Fibroblast of mammary gland (primary cell): ENCODE data around the gene BTBD2.

Experiments used
- DNase-seq: peaks from one replicate; pipeline ENCODE4 v3.0.0-alpha.2; 2010; ENCODE audit warnings: low read depth
- H3K4me3 ChIP-seq: 2 replicates; pipeline ENCODE4 v1.5.1; 2011; ENCODE audit warnings: low read depth, mild to moderate bottlenecking, low read length, moderate library complexity; ENCODE audit not compliant: control insufficient read depth
- CTCF ChIP-seq: conservative IDR thresholded peaks from 2 replicates; pipeline ENCODE4 v1.5.1; 2011; ENCODE audit warnings: low read depth, low read length, inconsistent platforms; ENCODE audit not compliant: control insufficient read depth, insufficient read depth

BTBD2 gene

GRCh38 chr19:1980091-1980808 is 35.3 kb downstream of the BTBD2 start:
- no peak for DNase-seq
- no peak for TF ChIP-seq CTCF
- no peak overlapping the region for H3K4me3 ChIP-seq

GRCh38 chr19:1979642-1980041 is 35.9 kb downstream of the BTBD2 start:
- no peak for TF ChIP-seq CTCF
- no peak for DNase-seq
- no peak overlapping the region for H3K4me3 ChIP-seq

- DNase-seq, result no peak
- TF ChIP-seq CTCF, result no peak
- no peak overlapping the region for H3K4me3 ChIP-seq
These were observed 36.5 kb downstream of the BTBD2 start for GRCh38 chr19:1979017-1979416.

- no peak for TF ChIP-seq CTCF
- no peak for DNase-seq
These were observed 37.1 kb downstream of the BTBD2 start for GRCh38 chr19:1978346-1978894.

GRCh38 chr19:1977120-1977519 is 38.4 kb downstream of the BTBD2 start:
- no peak for TF ChIP-seq CTCF
- H3K4me3 ChIP-seq, result no peak overlapping the region
- DNase-seq, result no peak

More at GRCh38 chr19:1978346-1978894, 37.1 kb downstream of the BTBD2 start:
- no peak overlapping the region for H3K4me3 ChIP-seq

- DNase-seq, result peak; percentile 79
- H3K4me3 ChIP-seq, result no peak overlapping the region
- TF ChIP-seq CTCF, result no peak
These were observed 40.4 kb downstream of the BTBD2 start for GRCh38 chr19:1975162-1975480.
